Kidney (tissue), 14 donors: ENCODE measurements around the gene KRT13. TPM values are rescaled to one million over a fixed set of nuclear protein-coding genes. Genes with fewer than 3 reads are reported as not detected.

Experiments
- DNase-seq, 5 donors: peaks; one replicate each; pipeline ENCODE4 v3.0.0-alpha.2; 2013 to 2020
- FAIRE-seq: peaks from 2 replicates; lab custom pipeline; 2012; peaks lifted over from hg19 to GRCh38; lab: Jason Lieb, UNC
- H3K27ac ChIP-seq, 2 donors: one replicate each; pipeline ENCODE4 v1.7.0; 2013; ENCODE audit warnings: low read depth in 2 of 2, low read length in 2 of 2, inconsistent platforms in 1 of 2
- H3K27me3 ChIP-seq: one replicate; pipeline ENCODE4 v1.7.1; 2013; ENCODE audit warnings: low read length, inconsistent platforms; ENCODE audit not compliant: control insufficient read depth, insufficient read depth
- H3K36me3 ChIP-seq, 3 donors: one replicate each; pipeline versions ENCODE4 v1.7.0 to v1.7.1; 2013; ENCODE audit warnings: low read length in 3 of 3, control low read depth in 1 of 3, inconsistent platforms in 1 of 3; ENCODE audit not compliant: insufficient read depth in 3 of 3, control insufficient read depth in 2 of 3
- H3K4me1 ChIP-seq, 3 donors: one replicate each; pipeline versions ENCODE4 v1.7.0 to v1.7.1; 2013; ENCODE audit warnings: low read length in 3 of 3, inconsistent platforms in 1 of 3, low read depth in 1 of 3; ENCODE audit not compliant: control insufficient read depth in 2 of 3, insufficient read depth in 2 of 3
- H3K4me3 ChIP-seq, 3 donors: one replicate each; pipeline versions ENCODE4 v1.7.0 to v1.8.1; 2013; ENCODE audit warnings: low read length in 3 of 3, control low read depth in 1 of 3, inconsistent platforms in 1 of 3
- H3K9ac ChIP-seq, 3 donors: one replicate each; pipeline versions ENCODE4 v1.7.0 to v1.7.1; 2013; ENCODE audit warnings: low read length in 3 of 3, control low read depth in 1 of 3, inconsistent platforms in 1 of 3
- H3K9me3 ChIP-seq, 3 donors: one replicate each; pipeline versions ENCODE4 v1.7.0 to v1.7.1; 2013; ENCODE audit warnings: low read length in 3 of 3, control low read depth in 1 of 3, inconsistent platforms in 1 of 3; ENCODE audit not compliant: control insufficient read depth in 2 of 3, insufficient read depth in 1 of 3
- intact Hi-C: fragments of 100-400 bp; cut with DNase I; formaldehyde crosslinking; loops from one replicate; pipeline ENCODE4 v1.11.1; 2022
- polyA plus RNA-seq: library from polyadenylated mRNA; stranded (reverse); fragments of 350-450 nt; fragmentation: Illumina TruSeq; extraction: RNeasy Lipid Tissue Mini Kit (QIAGEN cat#74804); gene quantifications from one replicate; pipeline ENCODE4 v1.2.3, GENCODE V29; 2014; ENCODE audit warnings: low read depth, low replicate concordance; ENCODE audit not compliant: insufficient read depth
- total RNA-seq: library from RNA; stranded (reverse); fragmentation: NEBNext Ultra II Directional; extraction: Animal tissue kit (Norgen Biotek cat#: 25700); gene quantifications from one replicate; pipeline ENCODE4 v1.2.1, GENCODE V29; 2021
- TF ChIP-seq, protein P1 (sequence below): IDR thresholded peaks from 3 replicates; pipeline ENCODE4 v1.5.1; 2012; ENCODE audit warnings: mild to moderate bottlenecking, moderate library complexity, borderline replicate concordance; ENCODE audit not compliant: insufficient read depth; ENCODE audit errors: extremely low read depth
- donor health status: control.
- donor health status: control.
- donor health status: control.
- donor health status: control.
- donor health status: control.
- donor health status: DM: yes; HTN: yes; CAD: no.
- donor health status: Normal renal cell carcinoma (clear cell type).

Gene KRT13
- total and polyA plus RNA-seq, 2 donors from 2014 or later, result not detected

- no peaks in the 10 kb centered on the region for H3K9me3 ChIP-seq
- H3K9ac ChIP-seq, result no peak overlapping the region
- H3K36me3 ChIP-seq, result peaks cover 0 to 4% (median 0%) of the 10 kb centered on the region in 3 donors
- peak overlapping the region in 1 of 3 donors; percentile 9 for H3K4me3 ChIP-seq
- FAIRE-seq, result no peak
- H3K27ac ChIP-seq, result no peak overlapping the region
- peaks cover 0 to 3% (median 2%) of the 10 kb centered on the region in 3 donors for H3K4me1 ChIP-seq
- TF ChIP-seq, protein P1, sequence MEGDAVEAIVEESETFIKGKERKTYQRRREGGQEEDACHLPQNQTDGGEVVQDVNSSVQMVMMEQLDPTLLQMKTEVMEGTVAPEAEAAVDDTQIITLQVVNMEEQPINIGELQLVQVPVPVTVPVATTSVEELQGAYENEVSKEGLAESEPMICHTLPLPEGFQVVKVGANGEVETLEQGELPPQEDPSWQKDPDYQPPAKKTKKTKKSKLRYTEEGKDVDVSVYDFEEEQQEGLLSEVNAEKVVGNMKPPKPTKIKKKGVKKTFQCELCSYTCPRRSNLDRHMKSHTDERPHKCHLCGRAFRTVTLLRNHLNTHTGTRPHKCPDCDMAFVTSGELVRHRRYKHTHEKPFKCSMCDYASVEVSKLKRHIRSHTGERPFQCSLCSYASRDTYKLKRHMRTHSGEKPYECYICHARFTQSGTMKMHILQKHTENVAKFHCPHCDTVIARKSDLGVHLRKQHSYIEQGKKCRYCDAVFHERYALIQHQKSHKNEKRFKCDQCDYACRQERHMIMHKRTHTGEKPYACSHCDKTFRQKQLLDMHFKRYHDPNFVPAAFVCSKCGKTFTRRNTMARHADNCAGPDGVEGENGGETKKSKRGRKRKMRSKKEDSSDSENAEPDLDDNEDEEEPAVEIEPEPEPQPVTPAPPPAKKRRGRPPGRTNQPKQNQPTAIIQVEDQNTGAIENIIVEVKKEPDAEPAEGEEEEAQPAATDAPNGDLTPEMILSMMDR, result no peak
- intact Hi-C loops, result no loop called here
- H3K27me3 ChIP-seq, result no peaks in the 10 kb centered on the region
- no peak for DNase-seq
Observed at GRCh38 chr17:41524261-41524660, 18.8 kb upstream of the KRT13 start.

GRCh38 chr17:41523787-41524186 is 18.4 kb upstream of the KRT13 start:
- Histone ChIP-seq H3K27ac (no peak overlapping the region), H3K4me3 (no peak overlapping the region), H3K9ac (no peak overlapping the region), H3K9me3 (no peaks in the 10 kb centered on the region), H3K36me3 (peaks cover 0 to 4% (median 0%) of the 10 kb centered on the region in 3 donors), H3K27me3 (no peaks in the 10 kb centered on the region), H3K4me1 (peaks cover 0 to 3% (median 0%) of the 10 kb centered on the region in 3 donors)
- no peak for FAIRE-seq
- intact Hi-C loops, result no loop called here
- DNase-seq, result no peak
- TF ChIP-seq, protein P1, result no peak

DNA sequence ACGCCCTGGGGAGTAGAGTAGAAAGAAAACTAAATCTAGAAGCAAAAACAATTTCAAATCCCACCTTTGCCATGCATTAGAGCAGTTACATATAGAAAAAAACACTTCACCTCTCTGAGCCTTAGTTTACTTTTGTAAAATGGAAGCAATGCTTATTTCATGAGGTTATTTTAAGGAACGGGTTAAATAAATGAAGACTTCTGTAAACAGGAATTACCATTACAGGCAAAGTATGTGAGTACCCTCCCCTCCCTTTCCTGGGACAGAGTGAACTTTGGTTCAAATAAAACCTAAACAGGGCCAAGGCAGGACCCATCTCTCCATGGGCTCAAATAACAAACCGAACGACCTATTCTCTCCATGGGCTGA is 17.8 kb upstream of the KRT13 start:
- peaks cover 0 to 3% (median 0%) of the 10 kb centered on the region in 3 donors for H3K4me1 ChIP-seq
- no peak overlapping the region for H3K27ac ChIP-seq
- H3K9ac ChIP-seq, result no peak overlapping the region
- DNase-seq (no peak), FAIRE-seq (no peak)
- peaks cover 0 to 4% (median 0%) of the 10 kb centered on the region in 3 donors for H3K36me3 ChIP-seq
- intact Hi-C loops, result no loop called here
- no peak overlapping the region for H3K4me3 ChIP-seq
- H3K9me3 ChIP-seq, result no peaks in the 10 kb centered on the region
- TF ChIP-seq, protein P1, result no peak
- H3K27me3 ChIP-seq, result no peaks in the 10 kb centered on the region
